Common myeloid progenitor, CD34-positive (primary cell): Measurements from ENCODE around the gene SREBF2.

Source experiments
- CTCF ChIA-PET: fragments of 350-600 bp; sonication (Branson Sonifier 250); formaldehyde crosslinking; loops from one replicate; lab custom pipeline; 2021; ENCODE audit warnings: antibody characterized with exemption; lab: Charles Lee
- POLR2A ChIA-PET: fragments of 350-600 bp; sonication (Branson Sonifier 250); formaldehyde crosslinking; loops from one replicate; lab custom pipeline; 2021; ENCODE audit warnings: antibody characterized with exemption; lab: Charles Lee
- DNase-seq, 3 donors: peaks; one replicate each; pipeline versions ENCODE4 v3.0.0 to v3.0.0-alpha.2; 2013
- H3K27ac ChIP-seq, 2 experiments: 1 replicate in 1 of 2; 2 replicates in 1 of 2; pipeline ENCODE4 v1.7.0; 2013; ENCODE audit warnings: inconsistent platforms in 2 of 2, low read length in 2 of 2, mild to moderate bottlenecking in 2 of 2, low read depth in 1 of 2, moderate library complexity in 1 of 2; ENCODE audit not compliant: severe bottlenecking in 2 of 2, insufficient read depth in 1 of 2, poor library complexity in 1 of 2
- H3K27me3 ChIP-seq, 5 experiments: replicated peaks in 2 of 5; 1 replicate in 3 of 5; 2 replicates in 2 of 5; pipeline versions ENCODE4 v1.6.1 to v1.7.0; 2013; ENCODE audit warnings: low read length in 4 of 5, mild to moderate bottlenecking in 2 of 5, moderate library complexity in 2 of 5, inconsistent platforms in 1 of 5; ENCODE audit not compliant: insufficient read depth in 5 of 5, control insufficient read depth in 4 of 5
- H3K36me3 ChIP-seq, 4 experiments: 1 replicate in 2 of 4; 2 replicates in 2 of 4; pipeline versions ENCODE4 v1.6.1 to v1.7.0; 2013; ENCODE audit warnings: low read length in 3 of 4, control low read depth in 1 of 4, mild to moderate bottlenecking in 1 of 4; ENCODE audit not compliant: control insufficient read depth in 4 of 4, insufficient read depth in 4 of 4
- H3K4me1 ChIP-seq, 4 experiments: 1 replicate in 3 of 4; 2 replicates in 1 of 4; pipeline versions ENCODE4 v1.6.1 to v1.7.1; 2013; ENCODE audit warnings: low read length in 3 of 4, mild to moderate bottlenecking in 3 of 4, control low read depth in 1 of 4, inconsistent platforms in 1 of 4, moderate library complexity in 1 of 4; ENCODE audit not compliant: control insufficient read depth in 4 of 4, insufficient read depth in 4 of 4; ENCODE audit errors: control extremely low read depth in 1 of 4
- H3K4me3 ChIP-seq, 7 experiments: 1 replicate in 4 of 7; 2 replicates in 3 of 7; pipeline versions ENCODE4 v1.5.1 to v1.7.0; 2013; ENCODE audit warnings: mild to moderate bottlenecking in 7 of 7, low read length in 6 of 7, moderate library complexity in 6 of 7, inconsistent platforms in 2 of 7, low read depth in 2 of 7, control low read depth in 1 of 7; ENCODE audit not compliant: insufficient read depth in 4 of 7, control insufficient read depth in 1 of 7; ENCODE audit errors: extremely low read depth in 1 of 7
- H3K9me3 ChIP-seq, 5 experiments: 1 replicate in 4 of 5; 2 replicates in 1 of 5; pipeline versions ENCODE4 v1.6.1 to v1.7.1; 2013; ENCODE audit warnings: low read length in 4 of 5, mild to moderate bottlenecking in 2 of 5, inconsistent platforms in 1 of 5, low read depth in 1 of 5, moderate library complexity in 1 of 5; ENCODE audit not compliant: control insufficient read depth in 4 of 5, insufficient read depth in 2 of 5; ENCODE audit errors: control extremely low read depth in 1 of 5
- WGBS: methylation state at CpG from one replicate; pipeline ENCODE4 v1.1.5; 2013; ENCODE audit not compliant: insufficient coverage; 5-methylcytosine and 5-hydroxymethylcytosine counted together

SREBF2 gene

DNA sequence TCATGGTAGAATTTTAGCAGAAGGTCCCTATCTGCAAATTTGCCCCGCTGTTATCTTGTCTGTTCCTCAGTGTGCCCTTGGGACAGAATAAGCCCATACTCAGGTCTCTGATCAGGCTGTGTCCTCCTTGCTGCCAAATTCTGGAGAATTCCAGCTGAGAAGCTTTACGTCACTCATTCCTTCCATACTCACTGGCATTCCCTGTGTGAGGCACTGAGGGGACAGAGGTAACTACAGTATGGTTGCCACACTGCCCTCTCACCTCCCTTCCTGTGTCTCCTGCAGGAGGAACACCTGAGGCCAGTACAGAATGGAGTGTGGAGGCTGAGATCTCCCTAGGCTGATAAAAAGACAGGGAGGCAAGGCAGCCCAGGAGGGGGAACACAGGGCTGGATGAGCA, 50.5 kb downstream of the SREBF2 start:
- no peak overlapping the region for H3K4me3 ChIP-seq
- no peaks in the 10 kb centered on the region for H3K4me1 ChIP-seq
- ChIA-PET CTCF (interaction anchor here (0.9 kb wide), 1 partner anchor 14 kb away, joined by 4 read pairs; no protein-coding TSS in a partner anchor), POLR2A (no interaction called here)
- peaks cover 36 to 97% (median 75%) of the 10 kb centered on the region in 4 experiments for H3K36me3 ChIP-seq
- no peak for DNase-seq
- no peak overlapping the region for H3K27ac ChIP-seq
- H3K27me3 ChIP-seq = no peaks in the 10 kb centered on the region
- H3K9me3 ChIP-seq = no peaks in the 10 kb centered on the region
- 100% methylated on average over 1 of the region's 2 CpGs for WGBS

DNA sequence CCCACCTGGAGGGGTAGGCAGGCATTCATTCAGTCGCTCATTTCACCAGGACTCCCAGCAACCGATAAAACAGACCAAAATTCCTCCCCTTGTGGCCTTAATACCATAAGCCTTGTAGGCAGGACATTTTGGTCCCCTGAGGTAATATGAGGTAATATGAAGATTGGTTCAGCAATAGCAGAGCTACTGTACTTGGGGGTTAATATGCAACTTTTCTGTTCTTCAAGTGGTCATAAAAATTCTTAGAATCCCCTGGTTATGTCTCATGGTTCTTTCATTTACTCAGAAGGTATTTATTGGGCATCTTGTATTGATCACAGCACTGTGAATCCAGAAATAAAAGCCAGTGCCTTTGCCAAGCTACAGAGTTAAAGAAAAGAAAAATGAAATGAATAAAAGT, 52.2 kb downstream of the SREBF2 start:
- CTCF ChIA-PET = no interaction called here
- no peaks in the 10 kb centered on the region for H3K27me3 ChIP-seq
- no peak overlapping the region for H3K4me3 ChIP-seq
- POLR2A ChIA-PET = no interaction called here
- no peaks in the 10 kb centered on the region for H3K4me1 ChIP-seq
- H3K9me3 ChIP-seq = no peaks in the 10 kb centered on the region
- no CpG with 5 or more reads among the region's 2 CpGs for WGBS
- no peak for DNase-seq
- H3K36me3 ChIP-seq = peaks cover 39 to 96% (median 80%) of the 10 kb centered on the region in 4 experiments
- no peak overlapping the region for H3K27ac ChIP-seq

DNA sequence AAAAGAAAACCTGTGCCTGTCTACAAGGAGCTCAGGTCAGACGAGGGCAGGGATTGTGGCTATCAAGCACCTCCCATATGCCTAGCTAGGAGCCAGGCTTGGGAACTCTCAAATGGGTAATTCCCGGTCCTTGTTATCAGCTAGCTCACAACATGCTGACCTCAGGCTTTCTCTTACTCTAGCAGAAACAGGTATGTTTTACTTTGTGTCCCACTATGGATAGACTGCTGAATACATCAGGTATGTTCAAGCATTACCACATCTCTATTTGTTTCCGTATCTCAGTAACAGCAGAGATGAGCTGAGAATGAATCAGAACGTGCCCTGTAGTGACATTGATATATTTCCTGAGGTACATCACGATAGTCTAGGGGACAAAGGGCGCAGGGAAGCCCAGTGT, 52.6 kb downstream of the SREBF2 start:
- CTCF ChIA-PET = interaction anchor here (1.2 kb wide), 1 partner anchor 35 kb away, joined by 3 read pairs; no protein-coding TSS in a partner anchor

DNA sequence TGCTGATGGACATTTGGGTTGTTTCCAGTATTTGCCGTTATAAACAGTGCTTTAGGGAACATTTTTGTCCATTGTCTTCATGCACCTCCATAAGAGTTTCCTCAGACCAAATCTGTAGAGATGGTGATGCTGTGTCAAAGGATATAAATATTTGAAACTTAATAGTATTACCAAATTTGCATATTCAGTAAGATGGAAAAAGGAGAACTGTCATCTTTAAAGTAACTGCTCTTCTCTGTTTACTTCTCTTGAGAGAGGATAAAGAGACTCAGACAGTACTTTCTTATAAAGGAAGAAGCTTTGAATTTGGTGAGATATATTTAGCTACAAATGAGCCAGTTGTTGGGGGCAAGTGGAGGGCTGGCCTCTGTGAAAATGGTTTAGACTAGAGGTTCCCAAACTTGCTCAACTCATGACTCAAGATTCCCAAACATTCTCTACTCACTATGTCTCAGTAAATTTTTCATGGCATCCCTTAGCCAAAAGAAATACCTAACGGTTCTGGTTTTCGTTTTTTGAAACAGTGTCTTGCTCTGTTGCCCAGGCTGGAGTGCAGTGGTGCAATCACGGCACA, 55.8 kb downstream of the SREBF2 start:
- no peaks in the 10 kb centered on the region for H3K9me3 ChIP-seq
- ChIA-PET POLR2A (no interaction called here), CTCF (no interaction called here)
- H3K27me3 ChIP-seq = no peaks in the 10 kb centered on the region
- no peak overlapping the region for H3K4me3 ChIP-seq
- H3K4me1 ChIP-seq = no peaks in the 10 kb centered on the region
- DNase-seq = no peak
- peaks cover 50 to 94% (median 82%) of the 10 kb centered on the region in 4 experiments for H3K36me3 ChIP-seq
- 100% methylated on average over 2 of the region's 4 CpGs for WGBS
- no peak overlapping the region for H3K27ac ChIP-seq

More for the DNA sequence above, 52.6 kb downstream of the SREBF2 start:
- POLR2A ChIA-PET = no interaction called here
- Histone ChIP-seq H3K27ac (no peak overlapping the region), H3K4me3 (no peak overlapping the region), H3K27me3 (no peaks in the 10 kb centered on the region), H3K9me3 (no peaks in the 10 kb centered on the region), H3K36me3 (peaks cover 42 to 96% (median 81%) of the 10 kb centered on the region in 4 experiments), H3K4me1 (no peaks in the 10 kb centered on the region)
- DNase-seq = no peak
- 96% methylated on average over 5 of the region's 6 CpGs for WGBS

DNA sequence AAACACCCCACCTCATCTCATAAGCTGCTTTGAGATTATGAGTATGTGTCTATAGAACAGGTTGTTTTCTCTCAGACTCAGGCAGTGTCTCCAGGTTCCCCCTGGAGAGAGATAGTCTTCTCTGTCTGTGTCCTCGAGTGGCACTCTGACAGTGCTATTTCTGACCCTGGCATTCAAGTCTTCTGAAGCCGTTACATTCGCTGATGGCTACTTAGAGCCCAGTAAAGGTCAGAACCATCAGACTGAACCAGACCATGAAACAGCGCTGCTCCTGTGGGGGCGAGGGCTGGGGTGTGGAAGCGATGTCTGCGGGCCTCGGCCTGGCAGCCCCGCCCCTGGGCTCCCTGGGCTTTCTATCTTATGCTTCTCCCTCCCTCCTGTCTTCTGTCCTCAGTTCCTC, 58.5 kb downstream of the SREBF2 start:
- H3K9me3 ChIP-seq = no peaks in the 10 kb centered on the region
- H3K27me3 ChIP-seq = no peaks in the 10 kb centered on the region
- H3K27ac ChIP-seq = no peak overlapping the region
- H3K36me3 ChIP-seq = peaks cover 36 to 88% (median 76%) of the 10 kb centered on the region in 4 experiments
- DNase-seq = no peak
- H3K4me3 ChIP-seq = no peak overlapping the region
- ChIA-PET POLR2A (no interaction called here), CTCF (interaction anchor here (1.1 kb wide), 1 partner anchor 10 kb away, joined by 3 read pairs; no protein-coding TSS in a partner anchor)
- 99% methylated on average over 7 of the region's 9 CpGs for WGBS
- no peaks in the 10 kb centered on the region for H3K4me1 ChIP-seq

DNA sequence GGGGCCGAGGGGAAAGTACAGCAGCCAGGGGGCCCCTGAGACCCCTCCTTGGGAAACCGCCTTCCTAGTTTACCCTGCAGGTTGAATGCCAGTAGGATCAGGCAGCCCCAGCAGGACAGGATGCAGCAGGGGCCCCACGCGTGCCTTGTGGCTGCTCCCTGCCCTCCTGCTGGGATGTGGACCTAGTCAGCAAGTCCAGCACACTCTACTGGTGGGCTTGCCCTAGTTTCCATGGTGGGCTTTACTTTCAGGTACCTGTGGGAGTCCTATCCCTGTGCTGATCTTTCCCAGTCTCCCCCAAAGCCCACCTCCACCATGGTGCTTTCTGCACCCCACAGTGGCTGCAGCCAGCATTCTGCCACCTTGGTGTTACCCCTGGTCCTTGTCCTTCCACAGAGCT, 59.8 kb downstream of the SREBF2 start:
- no peaks in the 10 kb centered on the region for H3K9me3 ChIP-seq
- H3K27ac ChIP-seq = no peak overlapping the region
- ChIA-PET POLR2A (no interaction called here), CTCF (no interaction called here)
- 95% methylated on average over 4 of the region's 4 CpGs for WGBS
- no peak overlapping the region for H3K4me3 ChIP-seq
- H3K36me3 ChIP-seq = peaks cover 31 to 88% (median 79%) of the 10 kb centered on the region in 4 experiments
- no peaks in the 10 kb centered on the region for H3K27me3 ChIP-seq
- DNase-seq = no peak
- no peaks in the 10 kb centered on the region for H3K4me1 ChIP-seq

DNA sequence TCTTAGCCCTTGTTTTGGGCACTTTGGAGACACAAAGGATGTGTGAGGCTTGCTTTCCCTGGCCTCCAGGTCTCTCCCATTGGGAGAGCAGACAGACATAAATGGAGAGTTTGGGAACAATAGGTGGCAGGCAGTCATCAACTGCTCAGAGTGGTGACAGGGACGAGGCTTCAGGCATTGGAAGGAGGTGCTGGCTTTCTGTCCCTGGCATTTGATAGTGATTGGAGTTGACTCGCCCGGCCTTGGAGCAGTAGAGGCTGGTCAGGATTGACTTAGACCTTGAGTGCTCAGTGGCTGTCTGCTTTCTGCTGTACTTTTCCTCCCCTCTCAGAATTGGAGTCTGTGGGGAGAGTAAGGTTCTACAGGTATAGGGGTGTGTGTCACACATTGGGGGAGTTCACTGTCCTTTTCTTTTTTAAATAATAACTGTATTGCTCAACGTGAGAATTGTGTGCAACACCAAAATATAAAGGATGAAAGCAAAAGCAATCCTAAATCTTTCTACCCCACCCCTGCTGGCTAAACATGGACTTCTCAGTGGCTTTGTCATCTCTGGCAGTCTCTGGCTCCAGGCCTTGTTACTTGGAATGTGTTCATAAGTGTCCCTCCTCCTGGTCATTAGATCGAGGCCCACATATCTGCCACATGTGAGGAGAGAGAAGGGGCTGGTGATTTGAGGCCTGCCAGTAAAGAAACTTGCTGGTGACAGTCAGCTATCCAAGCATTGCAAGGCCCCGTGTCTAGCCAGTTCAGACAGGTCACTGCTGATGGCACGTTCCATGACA, 60.9 kb downstream of the SREBF2 start:
- H3K9me3 ChIP-seq = no peaks in the 10 kb centered on the region
- no peaks in the 10 kb centered on the region for H3K27me3 ChIP-seq
- H3K4me1 ChIP-seq = no peaks in the 10 kb centered on the region
- H3K4me3 ChIP-seq = no peak overlapping the region
- WGBS = over 99% methylated on average over 6 of the region's 7 CpGs
- CTCF ChIA-PET = interaction anchor here (0.8 kb wide), 1 partner anchor 10 kb away, joined by 3 read pairs; no protein-coding TSS in a partner anchor
- H3K27ac ChIP-seq = no peak overlapping the region
- peaks cover 32 to 85% (median 76%) of the 10 kb centered on the region in 4 experiments for H3K36me3 ChIP-seq
- POLR2A ChIA-PET = no interaction called here
- no peak for DNase-seq
